ENCODE data around the gene MIS12. TPM values are rescaled to one million over a fixed set of nuclear protein-coding genes. Genes with fewer than 3 reads are reported as not detected.

The MIS12 gene
- total and polyA plus RNA-seq, 2 of the 13 experiments (the other 11 are each of a cell fraction or from before 2014, with no cell fraction given) = 13.4 to 28.0 TPM

GRCh38 chr17:5473906-5474305 is 12.5 kb upstream of the MIS12 start:
- peaks cover 18 to 47% of the 10 kb centered on the region in 2 experiments for H3K36me3 ChIP-seq (replicated peaks in 1 of 2; ENCODE audit: control insufficient read depth in 1 of 2, insufficient read depth in 2 of 2, low read length in 2 of 2)
- WGBS (ENCODE audit: low lambda C conversion rate) = 98% methylated on average over 2 of the region's 2 CpGs
- TF ChIP-seq NFYB (CRISPR knock-in tag; IDR thresholded peaks at IDR 0.05) (no peak), LRRFIP1 (CRISPR knock-in tag; conservative IDR thresholded peaks at IDR 0.05) (no peak), ZNF274 (CRISPR knock-in tag; IDR thresholded peaks at IDR 0.05) (no peak), ZKSCAN8 (CRISPR knock-in tag; IDR thresholded peaks at IDR 0.05; ENCODE audit: borderline replicate concordance) (no peak), KDM5B (CRISPR knock-in tag; IDR thresholded peaks at IDR 0.05; ENCODE audit: borderline replicate concordance) (no peak), ZNF720 (CRISPR knock-in tag; IDR thresholded peaks at IDR 0.05) (no peak), ZBTB46 (CRISPR knock-in tag; IDR thresholded peaks at IDR 0.05; ENCODE audit: borderline replicate concordance) (no peak), ZNF574 (CRISPR knock-in tag; IDR thresholded peaks at IDR 0.05) (no peak), ATF5 (CRISPR knock-in tag; IDR thresholded peaks at IDR 0.05; ENCODE audit: low read depth) (no peak), BCL3 (CRISPR knock-in tag; IDR thresholded peaks at IDR 0.05) (no peak)
- H3K4me3 ChIP-seq (replicated peaks in 1 of 3; ENCODE audit: insufficient read depth in 1 of 3, low read depth in 2 of 3, low read length in 3 of 3) = no peak overlapping the region
- no peaks in the 10 kb centered on the region for H4K20me1 ChIP-seq (ENCODE audit: insufficient read depth, low read length)
- CTCF ChIA-PET (ENCODE audit: low intra/inter-chr PET ratio, low total read pairs) = no interaction called here
- in situ Hi-C loops (cut with HindIII; ENCODE audit: extremely low pct_ligation_motif_present, low pct_unique_long_range_greater_than_20kb) (no loop called here), intact Hi-C loops (cut with micrococcal nuclease; ENCODE audit: unreplicated experiment) (no loop called here)
- H3K27ac ChIP-seq (ENCODE audit: extremely low read length, insufficient read depth, low read length) = no peak overlapping the region
- POLR2A ChIA-PET = interaction anchor here (1.2 kb wide), 1 partner anchor 12 kb away, joined by 5 read pairs; the partner anchor contains the start of genes DERL2 and MIS12
- FAIRE-seq (no peak), ATAC-seq (no peak), DNase-seq (ENCODE audit: low spot score) (no peak)
- no TSS peak for BruUV-seq (replicated peaks)
- no peak overlapping the region for H3K4me2 ChIP-seq (ENCODE audit: low read depth, low read length)
- H2AFZ ChIP-seq (ENCODE audit: low read length) = no peak overlapping the region
- H3K27me3 ChIP-seq (ENCODE audit: control insufficient read depth in 1 of 2, insufficient read depth in 2 of 2, low read length in 2 of 2) = no peaks in the 10 kb centered on the region; a peak in 1 of 5 replicates
- H3K79me2 ChIP-seq (ENCODE audit: insufficient read depth, low read length) = peaks cover 3% of the 10 kb centered on the region
- H3K4me1 ChIP-seq (ENCODE audit: insufficient read depth, low read length) = no peaks in the 10 kb centered on the region
- no peaks in the 10 kb centered on the region for H3K9me3 ChIP-seq (ENCODE audit: low read length)
- no peak overlapping the region for H3K9ac ChIP-seq (ENCODE audit: insufficient read depth, low read depth, low read length)

Data from HepG2 (cell line).